MM.1S (cell line): ENCODE measurements around the gene ABCB6.
A peak's percentile ranks its signal among the peaks of the same experiment; 100 is the strongest.

Experiments used
- DNase-seq: peaks from one replicate; pipeline ENCODE4 v3.0.0-alpha.2; 2015
- H2AFZ ChIP-seq: fragments of 300-600 bp; sonication (generic); 2 replicates; pipeline ENCODE4 v1.6.0; 2016; ENCODE audit warnings: antibody characterized with exemption, low read length
- H3F3A ChIP-seq: fragments of 300-600 bp; sonication (generic); 2 replicates; pipeline ENCODE4 v1.6.1; 2016; ENCODE audit warnings: mild to moderate bottlenecking, antibody characterized with exemption, low read length, moderate library complexity, mixed read lengths; ENCODE audit not compliant: insufficient read depth
- H3K27ac ChIP-seq: fragments of 300-600 bp; sonication (generic); 2 replicates; pipeline ENCODE4 v1.5.1; 2016; ENCODE audit warnings: mild to moderate bottlenecking, low read length
- H3K27me3 ChIP-seq: fragments of 300-600 bp; sonication (generic); replicated peaks from 2 replicates; pipeline ENCODE4 v1.6.0; 2016; ENCODE audit warnings: low read length; ENCODE audit not compliant: insufficient read depth
- H3K36me3 ChIP-seq: fragments of 300-600 bp; sonication (generic); replicated peaks from 2 replicates; pipeline ENCODE4 v1.6.1; 2016; ENCODE audit warnings: mild to moderate bottlenecking, low read length, mixed read lengths; ENCODE audit not compliant: insufficient read depth
- H3K4me1 ChIP-seq: fragments of 300-600 bp; sonication (generic); 2 replicates; pipeline ENCODE4 v1.6.1; 2016; ENCODE audit warnings: low read length, mixed read lengths
- H3K4me2 ChIP-seq: fragments of 300-600 bp; sonication (generic); 2 replicates; pipeline ENCODE4 v1.6.0; 2016; ENCODE audit warnings: low read depth, low read length
- H3K4me3 ChIP-seq: fragments of 300-600 bp; sonication (generic); 2 replicates; pipeline ENCODE4 v1.5.1; 2016; ENCODE audit warnings: low read length, mixed read lengths
- H3K79me2 ChIP-seq: fragments of 300-600 bp; sonication (generic); 2 replicates; pipeline ENCODE4 v1.6.1; 2016; ENCODE audit warnings: mixed run types, low read length, mixed read lengths
- H3K9ac ChIP-seq: fragments of 300-600 bp; sonication (generic); 2 replicates; pipeline ENCODE4 v1.6.1; 2016; ENCODE audit warnings: low read length, mixed read lengths
- H3K9me2 ChIP-seq: fragments of 300-600 bp; sonication (generic); replicated peaks from 2 replicates; pipeline ENCODE4 v1.6.1; 2016; ENCODE audit warnings: mild to moderate bottlenecking, low read length, mixed read lengths; ENCODE audit not compliant: insufficient read depth
- H3K9me3 ChIP-seq: fragments of 300-600 bp; sonication (generic); replicated peaks from 2 replicates; pipeline ENCODE4 v1.6.1; 2016; ENCODE audit warnings: mild to moderate bottlenecking, low read length, mixed read lengths; ENCODE audit not compliant: insufficient read depth
- H4K20me1 ChIP-seq: fragments of 300-600 bp; sonication (generic); 2 replicates; pipeline ENCODE4 v1.6.1; 2016; ENCODE audit warnings: mild to moderate bottlenecking, low read length, moderate library complexity, mixed read lengths; ENCODE audit not compliant: insufficient read depth
- EZH2 ChIP-seq: fragments of 300-600 bp; sonication (generic); optimal IDR thresholded peaks from 2 replicates; pipeline ENCODE3; 2017; ENCODE audit warnings: low read depth, mild to moderate bottlenecking, antibody characterized with exemption, low read length, mixed read lengths
- EZH2phosphoT487 ChIP-seq: fragments of 300-600 bp; sonication (generic); IDR thresholded peaks from 2 replicates; pipeline ENCODE4 v1.6.1; 2018; ENCODE audit warnings: antibody characterized with exemption, low read length
- TF ChIP-seq, protein P1 (sequence below): fragments of 300-600 bp; sonication (generic); IDR thresholded peaks from 2 replicates; pipeline ENCODE4 v1.5.1; 2016; ENCODE audit warnings: antibody characterized with exemption, low read length, mixed read lengths

ABCB6 gene

DNA sequence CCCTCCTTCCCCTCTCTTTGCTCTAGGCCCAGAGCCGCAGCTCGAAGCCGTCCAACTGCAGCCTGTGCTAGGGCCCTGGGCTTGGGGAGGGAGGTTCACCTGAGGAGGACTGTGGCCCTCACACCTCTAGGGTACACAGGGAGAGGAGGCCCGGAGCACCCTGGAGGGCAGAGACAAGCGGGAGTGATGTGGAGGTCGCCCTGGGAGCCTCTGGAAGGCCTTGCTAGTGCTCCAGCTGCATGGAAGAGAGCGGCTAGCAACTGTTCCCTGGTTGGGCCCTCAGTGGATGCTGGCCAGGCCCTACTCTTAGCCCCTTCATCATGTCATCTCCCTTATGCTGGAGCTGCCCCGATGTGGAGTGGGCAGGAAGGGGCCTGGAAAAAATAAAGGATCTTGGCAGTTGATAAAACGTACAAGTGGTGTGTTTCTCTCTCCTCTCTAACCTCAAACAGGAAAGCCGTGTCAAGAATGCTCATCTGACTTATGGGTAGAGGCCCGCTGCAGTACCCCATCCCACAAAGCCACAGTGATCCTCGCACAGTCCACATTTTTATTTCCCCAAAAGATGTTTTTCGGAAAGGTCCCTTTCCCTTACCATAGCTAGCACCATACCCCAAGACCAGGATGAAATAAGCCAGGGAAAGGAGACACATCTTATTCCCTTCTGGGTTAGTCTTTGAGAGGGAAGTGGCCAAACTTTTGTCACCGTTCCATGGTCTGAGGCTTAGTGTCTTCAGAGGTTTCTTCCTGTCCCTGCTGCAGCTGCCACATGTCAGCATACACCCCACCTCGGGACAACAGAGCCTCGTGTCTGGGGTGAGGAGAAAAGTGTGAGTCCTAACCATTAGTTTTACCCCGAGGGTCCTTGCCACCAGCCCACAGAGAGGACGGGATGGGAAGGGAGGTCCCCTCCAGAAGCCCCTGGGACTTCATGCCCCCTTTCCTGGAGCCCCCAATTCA lies 9.2 kb downstream of the ABCB6 start:
- Histone ChIP-seq H3K36me3 (no peaks in the 10 kb centered on the region), H3K4me3 (no peak overlapping the region), H3K9me2 (no peaks in the 10 kb centered on the region), H3K4me1 (peaks cover 10% of the 10 kb centered on the region; the same call in 1 of the 2 replicates), H3F3A (peaks cover 13% of the 10 kb centered on the region), H3K27ac (no peak overlapping the region), H3K9ac (no peak overlapping the region), H4K20me1 (no peaks in the 10 kb centered on the region), H3K79me2 (peaks cover 12% of the 10 kb centered on the region; the same call in 1 of the 2 replicates), H3K9me3 (no peaks in the 10 kb centered on the region), H2AFZ (no peak overlapping the region), H3K27me3 (no peaks in the 10 kb centered on the region), H3K4me2 (no peak overlapping the region)
- no peak for DNase-seq
- no peak for TF ChIP-seq EZH2
- TF ChIP-seq EZH2phosphoT487 = no peak

- no peak overlapping the region for H2AFZ ChIP-seq
- peaks cover 10% of the 10 kb centered on the region; the same call in 1 of the 2 replicates for H3K4me1 ChIP-seq
- H3K9me2 ChIP-seq = no peaks in the 10 kb centered on the region
- H4K20me1 ChIP-seq = no peaks in the 10 kb centered on the region
- no peaks in the 10 kb centered on the region for H3K27me3 ChIP-seq
- H3K27ac ChIP-seq = no peak overlapping the region
- TF ChIP-seq EZH2 = no peak
- no peak for TF ChIP-seq EZH2phosphoT487
- TF ChIP-seq, protein P1, sequence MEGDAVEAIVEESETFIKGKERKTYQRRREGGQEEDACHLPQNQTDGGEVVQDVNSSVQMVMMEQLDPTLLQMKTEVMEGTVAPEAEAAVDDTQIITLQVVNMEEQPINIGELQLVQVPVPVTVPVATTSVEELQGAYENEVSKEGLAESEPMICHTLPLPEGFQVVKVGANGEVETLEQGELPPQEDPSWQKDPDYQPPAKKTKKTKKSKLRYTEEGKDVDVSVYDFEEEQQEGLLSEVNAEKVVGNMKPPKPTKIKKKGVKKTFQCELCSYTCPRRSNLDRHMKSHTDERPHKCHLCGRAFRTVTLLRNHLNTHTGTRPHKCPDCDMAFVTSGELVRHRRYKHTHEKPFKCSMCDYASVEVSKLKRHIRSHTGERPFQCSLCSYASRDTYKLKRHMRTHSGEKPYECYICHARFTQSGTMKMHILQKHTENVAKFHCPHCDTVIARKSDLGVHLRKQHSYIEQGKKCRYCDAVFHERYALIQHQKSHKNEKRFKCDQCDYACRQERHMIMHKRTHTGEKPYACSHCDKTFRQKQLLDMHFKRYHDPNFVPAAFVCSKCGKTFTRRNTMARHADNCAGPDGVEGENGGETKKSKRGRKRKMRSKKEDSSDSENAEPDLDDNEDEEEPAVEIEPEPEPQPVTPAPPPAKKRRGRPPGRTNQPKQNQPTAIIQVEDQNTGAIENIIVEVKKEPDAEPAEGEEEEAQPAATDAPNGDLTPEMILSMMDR = no peak
- H3F3A ChIP-seq = peaks cover 13% of the 10 kb centered on the region
- no peak overlapping the region for H3K4me3 ChIP-seq
- no peaks in the 10 kb centered on the region for H3K9me3 ChIP-seq
- peak overlapping the region; percentile 88; the same call in 1 of the 2 replicates for H3K4me2 ChIP-seq
- no peak for DNase-seq
- peaks cover 12% of the 10 kb centered on the region; the same call in 1 of the 2 replicates for H3K79me2 ChIP-seq
- H3K36me3 ChIP-seq = no peaks in the 10 kb centered on the region
- no peak overlapping the region for H3K9ac ChIP-seq
These were observed 10.6 kb downstream of the ABCB6 start for GRCh38 chr2:219207884-219208740.

- Histone ChIP-seq H3K4me1 (peaks cover 10% of the 10 kb centered on the region; the same call in 1 of the 2 replicates), H3K27me3 (no peaks in the 10 kb centered on the region), H3K4me2 (peak overlapping the region; percentile 88), H3K27ac (peak overlapping the region; percentile 79; the same call in 1 of the 2 replicates), H3K79me2 (peaks cover 12% of the 10 kb centered on the region; the same call in 1 of the 2 replicates), H3K9me2 (no peaks in the 10 kb centered on the region), H2AFZ (no peak overlapping the region), H3K9me3 (no peaks in the 10 kb centered on the region), H3F3A (peaks cover 13% of the 10 kb centered on the region), H3K36me3 (no peaks in the 10 kb centered on the region), H4K20me1 (no peaks in the 10 kb centered on the region), H3K9ac (peak overlapping the region; percentile 81; the same call in 1 of the 2 replicates), H3K4me3 (peak overlapping the region; percentile 84)
- TF ChIP-seq, protein P1 = no peak
- TF ChIP-seq EZH2phosphoT487 (no peak), EZH2 (no peak)
- no peak for DNase-seq
These were observed 11.4 kb downstream of the ABCB6 start for GRCh38 chr2:219207134-219207883.
